H1 (cell line): ENCODE results near the gene TXNDC8. TPM values are rescaled to one million over a fixed set of nuclear protein-coding genes. Genes with fewer than 3 reads are reported as not detected.

Source experiments
- CTCF ChIA-PET: fragments of 300-600 bp; sonication (Branson Sonifier 250); formaldehyde crosslinking; loops from one replicate; lab custom pipeline; 2021; ENCODE audit not compliant: partially characterized antibody; lab: Charles Lee
- POLR2A ChIA-PET: fragments of 300-600 bp; sonication (Branson Sonifier 250); formaldehyde crosslinking; loops from one replicate; lab custom pipeline; 2021; ENCODE audit warnings: inconsistent platforms; ENCODE audit not compliant: partially characterized antibody; lab: Charles Lee
- DNase-seq, 2 experiments: peaks; one replicate each; pipeline versions ENCODE4 v3.0.0 to v3.0.0-alpha.2; 2010 to 2022; ENCODE audit warnings: low spot score in 2 of 2, low read depth in 1 of 2, mixed read lengths in 1 of 2
- FAIRE-seq: peaks from 2 replicates; lab custom pipeline; 2011; peaks lifted over from hg19 to GRCh38; lab: Jason Lieb, UNC
- H2AFZ ChIP-seq: 2 replicates; pipeline ENCODE4 v1.8.1; 2012; ENCODE audit warnings: low read length, inconsistent platforms
- H2AK5ac ChIP-seq: 2 replicates; pipeline ENCODE4 v1.6.1; 2013; ENCODE audit warnings: low read depth, low read length
- H2BK120ac ChIP-seq: replicated peaks from 2 replicates; pipeline ENCODE3; 2013; ENCODE audit warnings: low read depth, low read length, inconsistent platforms
- H2BK12ac ChIP-seq: 2 replicates; pipeline ENCODE4 v1.6.1; 2013; ENCODE audit warnings: low read depth, low read length
- H2BK15ac ChIP-seq: 2 replicates; pipeline ENCODE4 v1.6.1; 2013; ENCODE audit warnings: low read length
- H2BK20ac ChIP-seq: 2 replicates; pipeline ENCODE4 v1.6.1; 2013; ENCODE audit warnings: low read length
- H2BK5ac ChIP-seq: 2 replicates; pipeline ENCODE4 v1.6.1; 2013; ENCODE audit warnings: low read depth, low read length
- H3K14ac ChIP-seq: 2 replicates; pipeline ENCODE4 v1.6.1; 2013; ENCODE audit warnings: inconsistent platforms; ENCODE audit not compliant: insufficient read length
- H3K18ac ChIP-seq: 2 replicates; pipeline ENCODE4 v1.6.1; 2013; ENCODE audit warnings: low read length; ENCODE audit errors: extremely low read depth
- H3K23ac ChIP-seq: 2 replicates; pipeline ENCODE4 v1.6.1; 2013; ENCODE audit warnings: inconsistent platforms; ENCODE audit not compliant: insufficient read length
- H3K23me2 ChIP-seq: 2 replicates; pipeline ENCODE4 v1.6.1; 2013; ENCODE audit warnings: low read depth, low read length
- H3K27ac ChIP-seq: 2 replicates; pipeline ENCODE4 v1.6.1; 2011; ENCODE audit warnings: low read depth, low read length, inconsistent platforms
- H3K27me3 ChIP-seq, 4 experiments: replicated peaks in 1 of 4; 1 replicate in 1 of 4; 2 replicates in 3 of 4; pipeline versions ENCODE4 v1.6.1 to v1.8.1; 2011 to 2013; ENCODE audit warnings: low read length in 3 of 4, mild to moderate bottlenecking in 3 of 4, inconsistent platforms in 2 of 4, mixed read lengths in 2 of 4, moderate library complexity in 1 of 4; ENCODE audit not compliant: control insufficient read depth in 3 of 4, insufficient read depth in 3 of 4; ENCODE audit errors: extremely low read depth in 1 of 4
- H3K36me3 ChIP-seq, 4 experiments: 2 replicates each; pipeline versions ENCODE4 v1.6.1 to v1.8.1; 2011 to 2013; ENCODE audit warnings: mild to moderate bottlenecking in 4 of 4, low read length in 3 of 4, moderate library complexity in 2 of 4, control low read depth in 1 of 4, inconsistent platforms in 1 of 4; ENCODE audit not compliant: insufficient read depth in 4 of 4, control insufficient read depth in 2 of 4
- H3K4ac ChIP-seq: replicated peaks from 2 replicates; pipeline ENCODE3; 2013; ENCODE audit warnings: low read length, low read depth, mixed read lengths, inconsistent platforms; ENCODE audit not compliant: insufficient read length
- H3K4me1 ChIP-seq, 4 experiments: replicated peaks in 1 of 4; 1 replicate in 1 of 4; 2 replicates in 3 of 4; pipeline versions ENCODE4 v1.6.1 to v1.8.1; 2011 to 2013; ENCODE audit warnings: low read length in 3 of 4, inconsistent platforms in 2 of 4, mixed read lengths in 1 of 4; ENCODE audit not compliant: insufficient read depth in 4 of 4, control insufficient read depth in 3 of 4
- H3K4me2 ChIP-seq, 2 experiments: 2 replicates each; pipeline versions ENCODE4 v1.6.1 to v1.8.1; 2011 to 2013; ENCODE audit warnings: low read depth in 2 of 2, low read length in 2 of 2, control low read depth in 1 of 2, inconsistent platforms in 1 of 2, mild to moderate bottlenecking in 1 of 2; ENCODE audit not compliant: insufficient read depth in 1 of 2
- H3K4me3 ChIP-seq, 4 experiments: fragments of 200-600, 300-600 bp in 1 of 4; sonication (generic), shearing (Covaris generic), sonication (Bioruptor Twin) in 1 of 4; 2 replicates each; pipeline versions ENCODE4 v1.5.1 to v1.8.1; 2011 to 2016; ENCODE audit warnings: low read length in 4 of 4, low read depth in 3 of 4, control low read depth in 2 of 4, inconsistent platforms in 2 of 4, mild to moderate bottlenecking in 2 of 4, mixed read lengths in 1 of 4, moderate library complexity in 1 of 4; ENCODE audit not compliant: insufficient read depth in 2 of 4; ENCODE audit errors: extremely low read depth in 1 of 4
- H3K56ac ChIP-seq: replicated peaks from 2 replicates; pipeline ENCODE3; 2013; ENCODE audit warnings: low read depth, mild to moderate bottlenecking, mixed read lengths, low read length, inconsistent platforms; ENCODE audit not compliant: insufficient read length
- H3K79me1 ChIP-seq: 2 replicates; pipeline ENCODE4 v1.6.1; 2013; ENCODE audit warnings: low read depth, low read length, control low read depth
- H3K79me2 ChIP-seq, 2 experiments: 2 replicates each; pipeline versions ENCODE4 v1.6.1 to v1.8.1; 2012 to 2013; ENCODE audit warnings: low read length in 2 of 2, mild to moderate bottlenecking in 2 of 2, inconsistent platforms in 1 of 2; ENCODE audit not compliant: insufficient read depth in 2 of 2, control insufficient read depth in 1 of 2
- H3K9ac ChIP-seq, 4 experiments: replicated peaks in 1 of 4; 1 replicate in 1 of 4; 2 replicates in 3 of 4; pipeline versions ENCODE4 v1.6.1 to v1.8.1; 2011 to 2013; ENCODE audit warnings: low read depth in 3 of 4, low read length in 3 of 4, control low read depth in 2 of 4, mild to moderate bottlenecking in 2 of 4, moderate library complexity in 2 of 4, inconsistent platforms in 1 of 4; ENCODE audit errors: extremely low read depth in 1 of 4
- H3K9me3 ChIP-seq, 2 experiments: 2 replicates each; pipeline versions ENCODE4 v1.6.1 to v1.8.1; 2012 to 2013; ENCODE audit warnings: mild to moderate bottlenecking in 2 of 2, moderate library complexity in 2 of 2, control low read depth in 1 of 2, inconsistent platforms in 1 of 2, low read depth in 1 of 2, low read length in 1 of 2, mixed read lengths in 1 of 2; ENCODE audit not compliant: insufficient read depth in 2 of 2
- H4K20me1 ChIP-seq, 2 experiments: replicated peaks in 1 of 2; 2 replicates each; pipeline versions ENCODE3 to v1.8.1; 2011 to 2013; ENCODE audit warnings: inconsistent platforms in 2 of 2, low read length in 2 of 2, mild to moderate bottlenecking in 1 of 2; ENCODE audit not compliant: insufficient read depth in 2 of 2, control insufficient read depth in 1 of 2
- H4K5ac ChIP-seq: 2 replicates; pipeline ENCODE4 v1.6.1; 2013; ENCODE audit warnings: low read length, low read depth, mixed read lengths, inconsistent platforms; ENCODE audit not compliant: insufficient read length
- H4K8ac ChIP-seq: 2 replicates; pipeline ENCODE4 v1.8.0; 2013; ENCODE audit warnings: mild to moderate bottlenecking, moderate library complexity, low read length, inconsistent platforms; ENCODE audit not compliant: insufficient read depth; ENCODE audit errors: extremely low read depth
- H4K91ac ChIP-seq: replicated peaks from 2 replicates; pipeline ENCODE3; 2013; ENCODE audit warnings: low read length, mixed read lengths, inconsistent platforms; ENCODE audit not compliant: insufficient read length
- CTBP2 ChIP-seq: IDR thresholded peaks from 2 replicates; pipeline ENCODE4 v1.7.0; 2011; ENCODE audit warnings: borderline replicate concordance, mild to moderate bottlenecking, moderate library complexity, mixed read lengths, low read length; ENCODE audit not compliant: insufficient read depth, insufficient read length
- GABPA ChIP-seq: IDR thresholded peaks from 2 replicates; pipeline ENCODE4 v1.6.1; 2011; ENCODE audit warnings: mild to moderate bottlenecking, low read length, moderate library complexity, borderline replicate concordance; ENCODE audit not compliant: insufficient read depth
- JUN ChIP-seq: IDR thresholded peaks from 2 replicates; pipeline ENCODE4 v1.6.1; 2011; ENCODE audit warnings: low read depth, mild to moderate bottlenecking, improper control_type of control experiment, low read length
- MAFK ChIP-seq: IDR thresholded peaks from 2 replicates; pipeline ENCODE4 v1.6.1; 2012; ENCODE audit warnings: low read depth, mild to moderate bottlenecking, improper control_type of control experiment, low read length
- NRF1 ChIP-seq: IDR thresholded peaks from 2 replicates; pipeline ENCODE4 v1.6.1; 2011; ENCODE audit warnings: mild to moderate bottlenecking, low read depth, low read length, improper control_type of control experiment
- POLR2A ChIP-seq, 2 experiments: IDR thresholded peaks; 1 replicate in 1 of 2; 2 replicates in 1 of 2; pipeline ENCODE4 v1.6.1; 2011; ENCODE audit warnings: low read depth in 2 of 2, low read length in 2 of 2, mild to moderate bottlenecking in 2 of 2; ENCODE audit errors: control extremely low read depth in 1 of 2
- POLR2AphosphoS5 ChIP-seq: IDR thresholded peaks from 2 replicates; pipeline ENCODE4 v1.6.1; 2011; ENCODE audit warnings: low read depth, low read length
- SIN3A ChIP-seq, 2 experiments: IDR thresholded peaks in 1 of 2; conservative IDR thresholded peaks in 1 of 2; 2 replicates each; pipeline ENCODE4 v1.6.1; 2011 to 2012; ENCODE audit warnings: low read length in 2 of 2, improper control_type of control experiment in 1 of 2, low read depth in 1 of 2, mild to moderate bottlenecking in 1 of 2
- SIRT6 ChIP-seq: IDR thresholded peaks from one replicate; pipeline ENCODE4 v1.7.1; 2012; ENCODE audit warnings: low read length, inconsistent platforms
- TAF7 ChIP-seq: optimal IDR thresholded peaks from 2 replicates; pipeline ENCODE3; 2011; ENCODE audit warnings: low read depth, mild to moderate bottlenecking, inconsistent platforms, low read length, moderate library complexity, borderline replicate concordance
- TEAD4 ChIP-seq: IDR thresholded peaks from 2 replicates; pipeline ENCODE4 v1.6.1; 2012; ENCODE audit warnings: low read depth, low read length, inconsistent platforms, mixed read lengths
- WGBS, 2 experiments: shearing (Covaris generic) in 1 of 2; methylation state at CpG; one replicate each; pipeline versions ENCODE4 v1.1.6 to v1.1.7; 2013 to 2015; ENCODE audit warnings: low lambda C conversion rate in 2 of 2, mixed read lengths in 2 of 2, inconsistent platforms in 1 of 2, low coverage in 1 of 2, missing lambda C conversion rate in 1 of 2; ENCODE audit not compliant: insufficient replicate concordance in 2 of 2, insufficient coverage in 1 of 2, insufficient read length in 1 of 2; ENCODE audit errors: extremely low coverage in 1 of 2, missing lambda C conversion rate in 1 of 2; 5-methylcytosine and 5-hydroxymethylcytosine counted together
- polyA plus RNA-seq, 7 experiments: library from polyadenylated mRNA; depleted of rRNA in 3 of 7; stranded (reverse) in 5 of 7; unstranded in 2 of 7; fragments of >200 nt in 5 of 7; fragments of 200-250 nt in 2 of 7; gene quantifications; 1 replicate in 5 of 7; 2 replicates in 1 of 7; 4 replicates in 1 of 7; pipeline versions ENCODE4 v1.2.1 to v1.2.3, GENCODE V29; 2011 to 2013; ENCODE audit warnings: missing spikeins in 2 of 7, mixed read lengths in 2 of 7
- total RNA-seq: library from RNA; stranded (reverse); fragmentation: NEBNext Ultra II Directional; extraction: Animal tissue kit (Norgen Biotek cat#: 25700); gene quantifications from 2 replicates; pipeline ENCODE4 v1.2.1, GENCODE V29; 2021
- TF ChIP-seq, protein P1 (sequence below): IDR thresholded peaks from 2 replicates; pipeline ENCODE4 v1.6.1; 2011; ENCODE audit warnings: low read length, improper control_type of control experiment

The TXNDC8 gene
- total and polyA plus RNA-seq, 2 of the 8 experiments (the other 6 are each of a cell fraction or from before 2014, with no cell fraction given) = not detected

GRCh38 chr9:110316261-110317075 is 21.2 kb downstream of the TXNDC8 start:
- H4K5ac ChIP-seq = no peak overlapping the region
- TF ChIP-seq POLR2A (IDR thresholded peaks at IDR 0.05; ENCODE audit: control extremely low read depth in 1 of 2, low read depth in 2 of 2, low read length in 2 of 2) (no peak), JUN (no peak), NRF1 (no peak), CTBP2 (no peak), SIN3A (conservative IDR thresholded peaks at IDR 0.05 in 1 of 2, IDR thresholded peaks at IDR 0.05 in 1 of 2; ENCODE audit: low read depth in 1 of 2, low read length in 2 of 2) (no peak), TEAD4 (no peak), SIRT6 (no peak), TAF7 (no peak), MAFK (no peak), POLR2AphosphoS5 (no peak), GABPA (no peak)
- TF ChIP-seq, protein P1, sequence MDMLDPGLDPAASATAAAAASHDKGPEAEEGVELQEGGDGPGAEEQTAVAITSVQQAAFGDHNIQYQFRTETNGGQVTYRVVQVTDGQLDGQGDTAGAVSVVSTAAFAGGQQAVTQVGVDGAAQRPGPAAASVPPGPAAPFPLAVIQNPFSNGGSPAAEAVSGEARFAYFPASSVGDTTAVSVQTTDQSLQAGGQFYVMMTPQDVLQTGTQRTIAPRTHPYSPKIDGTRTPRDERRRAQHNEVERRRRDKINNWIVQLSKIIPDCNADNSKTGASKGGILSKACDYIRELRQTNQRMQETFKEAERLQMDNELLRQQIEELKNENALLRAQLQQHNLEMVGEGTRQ = no peak

More at GRCh38 chr9:110316261-110317075, 21.2 kb downstream of the TXNDC8 start:
- no peak overlapping the region for H4K91ac ChIP-seq
- H2BK120ac ChIP-seq = no peak overlapping the region
- H3K18ac ChIP-seq = no peak overlapping the region
- no peak overlapping the region for H3K23ac ChIP-seq
- H2BK5ac ChIP-seq = no peak overlapping the region
- H2BK12ac ChIP-seq = no peak overlapping the region
- CTCF ChIA-PET = interaction anchor here (0.9 kb wide), 1 partner anchor 306 kb away, joined by 3 read pairs; no protein-coding TSS in a partner anchor
- WGBS, 2 experiments = 69% methylated on average over 6 of the region's 6 CpGs; no CpG with 5 or more reads in 1 of the 2 experiments
- H3K4me2 ChIP-seq = no peak overlapping the region
- H3K79me1 ChIP-seq = no peaks in the 10 kb centered on the region
- no peak overlapping the region for H2BK15ac ChIP-seq
- H3K27me3 ChIP-seq = no peaks in the 10 kb centered on the region
- peaks cover 0 to 3% (median 0%) of the 10 kb centered on the region in 4 experiments; a peak in 2 of 7 replicates for H3K4me1 ChIP-seq
- no peak overlapping the region for H3K4ac ChIP-seq
- POLR2A ChIA-PET = interaction anchor here (0.6 kb wide), 1 partner anchor 197 kb away, joined by 3 read pairs; no protein-coding TSS in a partner anchor
- no peak overlapping the region for H2AFZ ChIP-seq
- no peak overlapping the region for H3K27ac ChIP-seq
- DNase-seq (no peak), FAIRE-seq (no peak)
- H3K23me2 ChIP-seq = no peaks in the 10 kb centered on the region
- H4K8ac ChIP-seq = no peak overlapping the region
- no peaks in the 10 kb centered on the region for H3K9me3 ChIP-seq
- H3K14ac ChIP-seq = no peak overlapping the region
- no peak overlapping the region for H2AK5ac ChIP-seq
- H4K20me1 ChIP-seq = no peaks in the 10 kb centered on the region
- no peak overlapping the region for H3K4me3 ChIP-seq
- no peak overlapping the region for H3K9ac ChIP-seq
- H3K36me3 ChIP-seq = no peaks in the 10 kb centered on the region
- no peak overlapping the region for H2BK20ac ChIP-seq
- H3K56ac ChIP-seq = no peak overlapping the region
- no peaks in the 10 kb centered on the region for H3K79me2 ChIP-seq
